Inflammatory macrophage (primary cell): ENCODE results near the gene TMEM132E.

ENCODE experiments used
- DNase-seq, 2 donors: peaks; one replicate each; pipeline ENCODE4 v3.0.0-alpha.2; 2020 to 2022

The TMEM132E gene

DNA sequence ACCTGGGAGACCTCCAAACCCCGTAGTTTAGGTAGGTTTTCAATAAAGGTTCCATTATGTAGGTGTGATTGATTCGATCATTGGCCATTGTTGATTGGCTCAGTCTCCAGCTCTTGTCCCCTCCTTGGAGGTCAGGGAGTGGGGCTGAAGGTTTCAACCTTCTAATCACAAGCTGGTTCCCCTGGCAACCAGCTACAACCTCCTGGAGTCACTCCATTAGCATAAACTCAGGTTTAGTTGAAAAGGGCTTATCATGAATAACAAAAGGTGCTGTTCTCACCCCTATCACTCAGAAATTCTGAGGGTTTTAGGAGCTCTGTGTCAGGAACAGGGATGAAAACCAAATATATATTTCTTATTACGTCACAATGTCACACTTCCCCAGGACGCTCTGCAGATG, 28.5 kb downstream of the TMEM132E start:
- no peak for DNase-seq

DNA sequence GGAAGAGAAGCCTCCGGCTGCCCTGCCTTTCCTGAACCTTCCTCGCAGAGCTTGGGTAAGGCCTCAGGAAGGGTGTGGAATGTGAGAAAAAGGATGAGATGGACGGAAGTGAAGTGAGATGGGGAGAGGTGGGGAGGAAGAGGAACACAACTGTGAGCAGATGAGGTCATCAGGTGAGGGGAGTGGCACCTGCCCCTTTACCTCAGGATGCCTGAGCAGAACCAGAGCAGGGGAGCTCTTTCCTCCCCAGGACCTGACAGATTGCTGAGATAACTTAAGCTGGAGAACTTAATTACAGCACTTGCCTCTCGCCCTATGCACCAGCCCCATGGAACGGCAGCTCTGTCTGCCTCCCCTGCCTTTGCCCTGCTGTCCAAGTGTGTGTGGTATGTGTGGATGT, 29.8 kb downstream of the TMEM132E start:
- DNase-seq, result no peak

DNA sequence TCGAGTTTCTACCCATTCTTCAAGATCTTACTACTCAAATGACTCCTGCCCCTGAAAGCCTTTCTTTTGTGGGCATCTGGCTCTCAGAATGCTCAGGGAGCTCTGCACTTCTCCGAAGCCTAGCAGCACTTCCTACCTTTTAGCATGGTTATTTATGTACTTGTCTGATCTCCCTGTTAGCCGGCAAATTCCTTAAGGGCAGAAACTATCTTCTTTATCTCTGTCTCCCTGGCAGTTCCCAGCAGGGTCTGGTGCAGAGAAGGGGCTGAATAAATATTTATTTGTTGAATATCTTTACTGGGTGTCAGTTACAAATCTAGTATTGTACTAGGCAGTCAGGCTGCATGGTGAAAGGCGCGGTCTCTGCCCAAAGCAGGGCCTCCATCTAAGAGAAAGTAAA, 30.7 kb downstream of the TMEM132E start:
- no peak for DNase-seq

DNA sequence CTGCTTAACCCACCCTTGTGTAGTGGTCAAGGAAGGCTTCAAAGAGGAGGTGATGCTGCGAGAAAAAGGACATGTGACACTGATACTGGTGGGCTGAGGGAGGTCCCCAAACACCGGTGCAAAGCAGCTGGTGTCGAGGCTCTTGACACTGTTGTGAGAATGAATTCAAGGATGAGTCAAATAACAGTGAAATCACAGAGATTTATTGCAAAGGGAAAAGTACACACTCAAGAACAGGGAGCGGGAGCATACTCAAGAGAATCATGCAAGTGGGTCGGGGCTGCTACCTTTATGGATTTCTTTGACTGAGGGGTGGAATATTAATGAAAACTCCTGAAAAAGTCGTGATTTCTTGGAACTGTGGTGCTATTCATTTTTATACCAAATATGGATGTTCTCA, 31.1 kb downstream of the TMEM132E start:
- DNase-seq, result no peak

DNA sequence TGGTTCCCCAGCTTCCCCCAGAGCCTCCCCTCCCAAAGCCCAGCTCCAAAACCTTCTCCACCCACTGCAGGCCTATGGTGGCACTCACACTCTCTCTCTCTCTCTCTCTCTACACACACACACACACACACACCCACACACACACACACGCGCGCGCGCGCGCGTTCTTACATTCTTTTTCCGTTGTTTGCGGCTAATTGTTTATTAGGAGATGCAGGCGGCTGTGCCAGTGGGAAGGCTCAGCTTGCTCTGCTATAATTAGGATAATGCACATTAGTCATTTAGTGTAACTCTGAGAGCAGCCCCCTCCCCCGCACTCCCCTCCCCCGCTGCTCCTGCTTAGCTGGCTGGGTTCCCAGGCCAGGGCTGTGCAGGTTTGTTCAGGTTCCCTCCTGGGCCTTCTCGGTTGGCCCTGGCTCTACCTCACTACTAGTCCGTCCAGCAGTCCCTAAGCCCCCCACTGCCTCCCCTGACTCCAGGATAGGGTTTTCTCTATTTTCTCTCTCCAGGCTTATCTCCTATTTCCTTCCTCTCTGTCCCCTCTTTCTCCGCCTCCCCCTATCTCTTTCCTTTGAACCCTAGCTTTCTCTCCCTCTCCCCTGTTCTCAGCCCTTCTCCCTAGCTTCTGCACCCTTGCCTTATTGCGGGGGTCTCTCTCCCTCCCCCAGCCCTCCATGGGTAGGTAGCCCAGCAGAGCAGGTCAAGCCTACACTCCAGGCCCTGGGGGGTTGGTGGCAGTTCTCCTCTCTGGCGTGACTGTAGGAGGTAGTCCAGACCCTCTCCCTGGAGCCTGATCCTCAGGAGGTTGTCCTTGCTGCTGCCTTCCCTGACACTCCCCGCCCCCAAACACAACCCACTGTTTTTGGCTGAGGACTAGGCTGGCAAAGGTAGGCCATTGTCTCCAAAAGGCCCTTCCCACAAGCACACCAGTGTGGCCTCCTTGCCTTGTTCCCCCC, 34.0 kb downstream of the TMEM132E start:
- DNase-seq, result no peak

DNA sequence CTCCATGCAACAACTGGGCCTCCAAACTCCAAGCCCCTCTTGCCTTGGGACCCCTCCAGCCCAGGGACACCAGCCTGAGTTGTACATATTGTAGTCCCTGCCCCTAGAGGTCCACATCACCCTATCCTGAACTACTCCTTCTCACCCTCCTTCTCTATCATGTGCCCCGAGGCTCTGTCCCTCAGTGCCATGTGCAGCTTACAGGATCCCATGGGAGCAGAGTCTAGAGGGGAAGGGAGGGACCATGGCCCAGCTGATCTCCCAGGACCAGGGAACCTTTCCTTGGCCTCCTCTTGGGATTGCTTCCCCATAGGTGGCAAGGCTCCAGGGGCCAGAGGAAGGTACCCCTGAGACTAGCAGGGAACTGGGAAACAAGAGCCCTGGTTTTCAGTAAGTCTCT, 35.3 kb downstream of the TMEM132E start:
- no peak for DNase-seq

DNA sequence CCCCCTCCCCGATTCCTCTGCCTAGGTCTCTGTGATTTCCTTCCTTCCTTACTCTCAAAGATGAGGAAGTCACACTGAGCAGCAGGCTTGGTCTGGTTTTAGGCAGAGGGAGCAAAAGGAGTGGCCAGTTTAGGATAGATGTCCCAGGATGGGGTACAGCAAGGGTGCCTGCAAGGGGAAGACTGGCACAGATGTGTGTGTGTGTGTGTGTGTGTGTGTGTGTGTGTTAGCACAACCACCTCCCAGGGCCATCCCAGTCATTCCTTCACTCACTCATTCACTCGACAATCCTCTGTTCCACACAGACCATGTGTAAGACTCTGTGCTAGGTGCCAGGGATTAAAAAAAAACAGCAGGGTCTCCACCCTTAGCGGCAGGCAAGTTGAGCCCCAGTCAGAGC, 35.9 kb downstream of the TMEM132E start:
- no peak for DNase-seq

DNA sequence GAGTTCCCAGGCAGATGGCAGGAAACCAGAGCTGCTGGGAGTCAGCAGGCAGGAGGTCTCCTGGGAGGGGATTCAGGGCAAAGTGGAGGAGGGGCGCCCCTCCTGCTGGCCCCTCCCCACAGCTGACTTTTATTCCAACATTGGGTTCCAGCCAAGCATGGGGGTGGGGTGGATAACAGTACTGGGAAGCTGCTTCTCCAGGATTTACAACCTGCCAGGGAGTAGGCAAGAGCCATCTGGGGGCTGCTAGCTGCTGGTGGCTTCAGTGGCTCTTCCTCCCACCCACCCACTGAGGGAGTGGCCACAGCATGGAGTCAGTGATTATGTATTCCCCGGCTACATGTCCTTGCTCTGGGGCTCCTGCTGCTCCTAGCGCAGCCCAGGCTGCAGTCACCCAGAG, 36.8 kb downstream of the TMEM132E start:
- no peak for DNase-seq

DNA sequence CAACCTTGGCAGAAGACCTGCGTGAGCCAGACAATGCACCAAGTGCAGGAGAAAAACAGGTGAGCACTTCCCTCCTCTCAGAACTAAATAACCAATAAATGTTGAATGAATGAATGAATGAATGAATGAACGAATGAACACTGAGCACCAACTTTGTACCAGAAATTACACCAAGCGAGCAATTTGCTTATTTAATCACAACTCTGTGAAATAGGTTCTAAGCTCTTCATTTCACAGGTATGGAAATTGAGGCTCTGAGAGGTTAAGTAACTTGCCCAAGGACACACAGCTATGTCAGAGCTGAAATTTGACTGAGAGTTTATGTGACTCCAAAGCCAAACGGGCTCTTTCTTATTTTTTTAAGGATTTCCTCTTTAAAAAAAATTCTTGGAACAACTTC, 38.0 kb downstream of the TMEM132E start:
- DNase-seq, result no peak

DNA sequence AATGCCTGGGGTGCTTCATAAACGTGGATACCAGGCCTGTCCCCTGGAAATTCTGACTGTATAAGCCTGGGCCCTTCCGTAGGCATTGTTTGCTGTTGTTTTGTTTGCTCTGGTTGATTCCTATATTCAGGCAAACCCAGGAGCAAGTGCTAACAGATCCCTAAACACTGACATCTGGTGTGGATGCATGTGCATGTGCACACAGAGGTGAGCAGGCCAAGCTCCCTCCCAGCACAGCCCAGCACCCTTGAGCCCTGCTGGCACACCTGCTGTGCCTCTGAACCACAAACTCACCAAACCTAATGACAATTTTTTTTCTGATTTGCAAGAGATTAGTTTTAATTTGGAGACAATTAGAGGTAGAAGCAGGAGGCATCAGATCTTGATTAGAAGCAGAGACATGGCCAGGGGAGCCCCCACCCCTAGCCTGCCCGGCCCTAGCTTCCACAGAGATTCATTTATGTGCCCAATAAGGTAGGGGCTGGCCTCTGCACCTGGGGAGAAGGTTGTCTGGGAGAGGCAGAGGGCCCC, 40.4 kb downstream of the TMEM132E start:
- no peak for DNase-seq

DNA sequence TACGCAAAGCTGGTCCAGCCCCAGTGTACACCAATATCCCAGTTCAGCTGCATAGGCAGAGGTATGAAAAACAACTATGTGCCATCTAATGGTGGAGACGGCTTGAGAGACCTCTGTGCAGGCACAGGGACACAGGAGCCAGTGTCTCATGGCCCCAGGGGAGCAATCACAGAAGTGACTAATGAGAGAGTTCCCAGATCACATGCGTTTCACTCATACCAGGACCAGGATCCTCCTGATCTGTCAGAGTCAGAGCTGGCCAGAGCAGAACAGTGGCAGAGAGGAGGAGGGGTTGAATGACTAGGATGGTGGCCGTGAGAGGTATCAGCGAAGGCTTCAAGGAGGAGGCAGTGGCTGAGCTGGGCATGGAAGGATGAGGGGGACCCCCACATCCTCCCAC, 41.1 kb downstream of the TMEM132E start:
- DNase-seq, result no peak

DNA sequence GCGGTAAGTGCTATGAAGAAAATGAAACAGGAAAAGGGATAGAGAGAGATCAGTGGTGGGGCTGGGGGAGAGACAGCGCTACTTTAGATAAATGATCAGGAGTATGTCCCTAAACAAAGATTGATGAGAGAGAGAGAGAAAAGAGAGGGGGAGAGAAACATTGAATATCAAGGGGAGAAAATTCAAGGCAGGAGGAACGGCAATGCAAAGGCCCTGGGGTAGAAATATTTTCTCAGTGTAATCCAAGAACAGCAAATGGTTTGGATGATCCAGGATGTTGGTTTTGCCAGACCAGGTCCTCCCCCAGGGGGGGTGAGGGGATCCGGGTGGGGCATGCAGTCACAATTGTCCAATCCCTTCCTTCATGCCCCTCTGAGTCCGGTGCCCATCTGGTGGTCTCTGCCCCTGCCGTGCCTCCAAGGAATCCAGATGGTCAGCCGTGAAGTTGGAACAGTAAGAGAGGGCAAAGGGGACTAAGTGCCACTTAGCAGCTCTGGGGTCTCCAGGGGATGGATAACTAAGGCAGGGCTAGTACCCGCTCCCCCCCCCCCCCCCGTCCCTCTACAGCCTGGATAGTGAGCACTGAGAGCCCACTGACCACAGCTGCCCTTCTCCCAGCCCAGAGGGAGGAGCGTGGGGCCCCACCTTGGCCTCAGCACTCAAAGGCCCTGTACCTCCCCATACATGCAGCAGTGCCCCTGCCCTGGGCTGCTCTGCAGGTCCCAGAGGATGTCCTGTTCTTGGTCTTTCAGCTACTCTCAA, 43.7 kb downstream of the TMEM132E start:
- no peak for DNase-seq

DNA sequence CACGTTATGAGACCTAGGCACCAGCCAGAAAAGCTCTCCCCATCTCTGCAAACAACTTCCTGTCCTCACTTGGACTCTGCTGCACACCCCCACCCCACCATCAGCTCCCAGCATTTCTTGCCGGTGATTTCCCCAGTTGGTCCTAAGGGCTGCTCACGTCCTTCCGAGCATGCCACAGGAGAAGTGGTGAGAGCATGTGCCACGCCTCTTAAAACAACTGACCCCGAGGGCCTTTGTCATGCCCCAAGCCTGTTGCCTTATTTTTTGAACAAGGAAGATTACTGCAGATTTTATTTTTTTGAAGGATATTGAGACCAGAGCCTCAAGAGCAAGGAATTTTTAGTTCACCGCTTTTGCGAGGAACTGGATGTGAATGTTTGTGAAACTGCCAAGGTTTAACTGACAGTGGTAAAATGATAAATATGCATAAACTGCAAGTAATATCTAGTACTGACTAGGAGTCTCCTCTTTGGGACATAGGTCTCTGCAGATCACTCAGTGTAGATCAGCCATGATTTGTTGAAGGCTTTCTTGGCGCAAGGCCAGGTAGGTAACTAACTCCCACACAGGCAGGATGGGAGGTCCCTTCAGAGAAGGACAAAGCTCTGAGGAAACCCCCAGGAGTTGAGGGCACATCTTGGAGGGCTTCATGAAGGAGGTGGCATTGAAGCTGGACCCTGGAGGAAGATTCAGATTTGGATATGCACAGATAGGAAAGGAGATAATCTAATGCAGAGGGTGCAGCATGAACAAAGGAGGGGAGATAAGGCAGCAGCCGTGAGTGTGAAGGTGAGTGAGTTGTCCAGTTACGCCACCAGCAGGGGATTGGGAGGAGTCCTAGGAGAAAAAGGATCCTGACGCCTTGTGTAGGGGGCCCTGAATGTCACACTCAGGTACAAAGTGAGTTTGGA, 44.7 kb downstream of the TMEM132E start:
- no peak for DNase-seq

DNA sequence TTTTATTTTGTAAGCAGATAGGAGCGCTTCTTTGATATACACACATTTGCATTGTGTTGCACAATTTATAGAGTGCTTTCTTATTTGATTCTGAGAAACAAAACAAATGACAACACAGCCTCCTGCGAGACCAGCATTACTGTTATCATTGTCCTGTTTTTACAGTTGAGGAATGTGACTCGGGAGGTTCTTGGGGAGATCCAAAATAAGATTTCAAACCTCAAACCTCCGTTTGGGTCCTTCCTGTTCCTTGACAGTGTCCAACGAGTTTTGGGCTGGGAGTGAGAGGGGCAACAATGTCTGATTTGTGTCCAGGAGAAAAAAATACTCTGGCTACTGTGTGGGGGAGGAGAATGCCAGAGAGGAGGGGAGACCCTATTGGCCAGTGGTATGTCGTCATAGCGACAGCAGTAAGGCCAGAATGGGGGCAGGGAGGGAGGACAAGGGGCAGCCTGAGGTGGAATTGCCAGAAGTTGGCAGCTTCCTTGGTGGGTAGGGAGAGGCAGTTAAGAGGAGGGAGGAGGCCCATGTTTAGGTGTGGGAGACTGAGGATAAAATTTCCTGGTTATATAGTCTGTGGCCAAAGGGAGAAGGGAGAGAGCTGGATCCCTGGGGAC, 45.5 kb downstream of the TMEM132E start:
- DNase-seq, result no peak

DNA sequence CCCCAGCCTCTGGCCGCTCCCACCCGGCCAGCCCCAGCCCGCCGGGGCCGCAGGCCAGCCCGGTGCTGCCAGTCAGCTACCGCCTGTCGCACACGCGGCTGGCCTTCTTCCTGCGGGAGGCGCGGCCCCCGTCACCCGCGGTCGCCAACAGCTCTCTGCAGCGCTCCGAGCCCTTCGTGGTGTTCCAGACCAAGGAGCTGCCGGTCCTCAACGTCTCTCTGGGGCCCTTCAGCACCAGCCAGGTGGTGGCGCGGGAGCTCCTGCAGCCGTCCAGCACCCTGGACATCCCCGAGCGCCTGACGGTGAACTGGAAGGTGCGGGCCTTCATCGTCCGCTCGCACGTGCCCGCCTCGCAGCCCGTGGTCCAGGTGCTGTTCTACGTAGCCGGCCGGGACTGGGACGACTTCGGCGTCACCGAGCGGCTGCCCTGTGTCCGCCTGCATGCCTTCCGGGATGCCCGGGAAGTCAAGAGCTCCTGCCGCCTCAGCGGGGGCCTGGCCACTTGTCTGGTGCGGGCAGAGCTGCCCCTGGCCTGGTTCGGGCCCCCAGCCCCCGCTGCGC, 46.8 kb downstream of the TMEM132E start:
- DNase-seq, result no peak

DNA sequence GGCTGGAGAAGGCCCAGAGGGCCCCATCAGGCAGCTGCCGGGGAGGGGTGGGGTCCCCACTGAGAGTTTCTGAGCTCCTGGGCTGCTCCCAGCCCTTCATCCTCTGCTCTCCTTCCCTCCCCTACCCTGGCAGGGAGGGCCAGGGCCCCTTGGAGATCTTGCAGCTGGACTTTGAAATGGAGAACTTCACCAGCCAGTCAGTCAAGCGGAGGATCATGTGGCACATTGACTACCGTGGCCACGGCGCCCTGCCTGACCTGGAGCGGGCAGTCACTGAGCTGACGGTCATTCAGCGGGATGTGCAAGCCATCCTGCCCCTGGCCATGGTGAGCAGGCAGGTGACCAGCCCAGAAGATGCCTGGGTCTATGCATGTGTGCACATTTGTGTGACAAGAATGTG, 49.5 kb downstream of the TMEM132E start:
- no peak for DNase-seq

DNA sequence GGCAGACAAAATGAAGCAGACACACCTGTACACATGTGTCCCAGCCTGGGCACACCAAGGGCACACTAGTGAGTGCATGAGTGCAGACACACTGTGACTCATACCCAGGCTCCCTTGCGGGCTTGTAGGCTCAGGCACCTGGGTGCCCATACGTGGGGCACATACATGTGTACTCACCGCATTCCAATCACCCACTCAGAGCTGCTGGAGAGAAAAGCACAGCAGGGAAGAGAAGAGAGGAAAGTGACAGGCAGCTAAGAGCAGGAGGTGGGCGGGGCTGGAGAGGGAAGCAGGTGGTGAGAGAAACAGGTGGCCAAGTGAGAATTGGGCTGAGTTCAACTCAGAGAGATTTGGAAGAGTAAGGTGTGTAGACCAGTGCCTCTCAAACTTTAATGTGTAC, 54.0 kb downstream of the TMEM132E start:
- DNase-seq, result no peak

DNA sequence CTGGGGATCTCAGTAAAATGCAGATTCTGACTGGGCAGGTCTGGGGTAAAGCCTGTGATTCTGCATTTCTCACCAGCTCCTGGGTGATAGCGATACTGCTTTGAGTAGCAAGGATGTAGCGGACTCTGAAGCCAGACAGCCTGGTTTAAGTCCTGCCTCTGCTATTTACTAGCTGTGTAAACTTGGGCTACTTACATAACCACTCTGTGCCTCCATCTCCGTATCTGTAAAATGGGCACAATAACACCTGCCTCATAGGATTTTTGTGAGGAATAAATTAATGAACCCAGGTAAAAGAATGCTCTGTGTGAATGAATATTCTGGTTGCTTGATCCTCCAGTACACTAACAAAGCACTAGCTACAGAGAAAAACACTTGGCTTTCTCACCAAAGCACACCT, 54.4 kb downstream of the TMEM132E start:
- no peak for DNase-seq

DNA sequence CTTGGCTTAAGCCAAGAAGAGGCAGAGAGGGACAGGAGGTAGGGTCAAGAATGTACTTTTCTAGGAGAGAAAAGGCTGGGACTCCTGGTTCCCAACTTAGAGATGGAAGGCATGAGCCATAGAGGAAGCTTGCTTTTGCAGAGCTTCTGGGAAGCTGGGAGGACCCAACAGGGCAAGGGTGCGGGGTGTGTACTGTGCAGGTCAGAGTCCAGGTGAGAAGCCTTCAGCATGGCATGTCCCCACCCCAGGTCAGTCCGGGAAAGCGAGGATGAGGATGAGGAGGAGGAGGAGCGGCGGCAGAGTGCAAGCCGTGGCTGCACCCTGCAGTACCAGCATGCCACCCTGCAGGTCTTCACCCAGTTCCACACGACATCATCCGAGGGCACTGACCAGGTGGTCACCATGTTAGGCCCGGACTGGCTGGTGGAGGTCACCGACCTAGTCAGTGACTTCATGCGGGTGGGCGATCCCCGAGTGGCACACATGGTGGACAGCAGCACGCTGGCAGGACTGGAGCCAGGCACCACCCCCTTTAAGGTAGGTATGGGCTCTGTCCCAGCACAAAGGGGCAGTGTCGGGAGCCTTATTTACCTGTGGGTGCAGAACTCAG, 55.3 kb downstream of the TMEM132E start:
- no peak for DNase-seq

DNA sequence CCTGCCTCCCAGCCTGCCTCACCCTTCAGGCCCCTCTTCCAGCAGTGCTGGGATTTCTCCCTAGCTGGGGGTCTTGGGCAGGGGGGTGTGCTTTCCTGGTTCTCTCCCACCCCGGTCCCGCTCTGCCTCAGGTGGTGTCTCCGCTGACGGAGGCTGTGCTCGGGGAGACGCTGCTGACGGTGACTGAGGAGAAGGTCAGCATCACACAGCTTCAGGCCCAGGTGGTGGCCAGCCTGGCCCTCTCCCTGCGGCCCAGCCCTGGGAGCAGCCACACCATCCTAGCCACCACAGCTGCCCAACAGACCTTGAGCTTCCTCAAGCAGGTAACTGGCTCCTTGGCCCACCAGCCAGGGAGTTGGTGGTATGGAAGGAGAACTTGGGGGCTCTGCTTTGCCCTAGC, 56.5 kb downstream of the TMEM132E start:
- DNase-seq, result no peak

DNA sequence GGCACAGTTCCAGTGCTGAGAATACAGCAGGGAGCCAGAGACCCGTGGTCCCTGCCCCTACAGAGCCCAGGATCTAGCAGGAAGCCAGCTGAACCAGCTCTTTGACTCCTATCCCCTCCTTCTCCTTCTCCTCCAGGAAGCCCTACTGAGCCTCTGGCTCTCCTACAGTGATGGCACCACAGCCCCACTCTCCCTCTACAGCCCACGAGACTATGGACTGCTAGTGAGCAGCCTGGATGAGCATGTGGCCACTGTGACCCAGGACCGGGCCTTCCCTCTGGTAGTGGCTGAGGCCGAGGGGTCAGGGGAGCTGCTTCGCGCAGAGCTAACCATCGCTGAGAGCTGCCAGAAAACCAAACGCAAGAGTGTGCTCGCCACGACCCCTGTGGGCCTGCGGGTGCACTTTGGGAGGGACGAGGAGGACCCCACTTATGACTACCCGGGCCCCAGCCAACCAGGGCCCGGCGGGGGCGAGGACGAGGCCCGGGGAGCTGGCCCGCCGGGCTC, 57.7 kb downstream of the TMEM132E start:
- no peak for DNase-seq
